HTERT RPE-1 (cell line): Measurements from ENCODE around the gene MEMO1.
"Not testable (repeated sequence)": the region's sequence is repeated elsewhere in the genome, so short reads cannot be mapped to it uniquely, and the experiment has no call there.

Experiments used
- in situ Hi-C: fragments of 300-500 bp; cut with MboI; formaldehyde crosslinking; loops from 4 replicates; pipeline ENCODE4 v1.14.3; 2020; ENCODE audit warnings: low sequenced_read_pairs

The MEMO1 gene

GRCh38 chr2:31919499-31919898 is 91.3 kb downstream of the MEMO1 start:
- in situ Hi-C loops, result no loop called here

GRCh38 chr2:31909661-31910060 is 101.1 kb downstream of the MEMO1 start:
- in situ Hi-C loops, result no loop called here

GRCh38 chr2:31907491-31907890 is 103.3 kb downstream of the MEMO1 start:
- in situ Hi-C loops, result not testable (repeated sequence)

- in situ Hi-C loops, result no loop called here
Measured at GRCh38 chr2:31903109-31903780, 107.6 kb downstream of the MEMO1 start.

GRCh38 chr2:31901900-31902299 is 108.9 kb downstream of the MEMO1 start:
- in situ Hi-C loops, result no loop called here

GRCh38 chr2:31900156-31900555 is 110.7 kb downstream of the MEMO1 start:
- in situ Hi-C loops, result not testable (repeated sequence)

GRCh38 chr2:31898346-31898745 is 112.5 kb downstream of the MEMO1 start:
- in situ Hi-C loops, result not testable (repeated sequence)

GRCh38 chr2:31897340-31897739 is 113.5 kb downstream of the MEMO1 start:
- in situ Hi-C loops, result not testable (repeated sequence)

GRCh38 chr2:31896293-31896692 is 114.5 kb downstream of the MEMO1 start:
- in situ Hi-C loops, result no loop called here

GRCh38 chr2:31894656-31895055 is 116.2 kb downstream of the MEMO1 start:
- in situ Hi-C loops, result no loop called here

- in situ Hi-C loops, result no loop called here
Measured at GRCh38 chr2:31893094-31893493, 117.7 kb downstream of the MEMO1 start.

- in situ Hi-C loops, result no loop called here
Measured at GRCh38 chr2:31889044-31889443, 121.8 kb downstream of the MEMO1 start.

- in situ Hi-C loops, result no loop called here
Measured at GRCh38 chr2:31888550-31888949, 122.3 kb downstream of the MEMO1 start.

- in situ Hi-C loops, result no loop called here
Measured at GRCh38 chr2:31886700-31887099, 124.1 kb downstream of the MEMO1 start.

GRCh38 chr2:31877008-31877407 is 133.8 kb downstream of the MEMO1 start:
- in situ Hi-C loops, result no loop called here

GRCh38 chr2:31874071-31874470 is 136.7 kb downstream of the MEMO1 start:
- in situ Hi-C loops, result no loop called here

GRCh38 chr2:31865215-31865614 is 145.6 kb downstream of the MEMO1 start:
- in situ Hi-C loops, result no loop called here

GRCh38 chr2:31863867-31864266 is 146.9 kb downstream of the MEMO1 start:
- in situ Hi-C loops, result no loop called here

- in situ Hi-C loops, result not testable (repeated sequence)
Measured at GRCh38 chr2:31863015-31863656, 147.7 kb downstream of the MEMO1 start.

GRCh38 chr2:31859959-31860358 is 150.8 kb downstream of the MEMO1 start:
- in situ Hi-C loops, result no loop called here

- in situ Hi-C loops, result no loop called here
Measured at GRCh38 chr2:31853521-31853920, 157.3 kb downstream of the MEMO1 start.

GRCh38 chr2:31842150-31842549 is 168.7 kb downstream of the MEMO1 start:
- in situ Hi-C loops, result not testable (repeated sequence)

GRCh38 chr2:31835450-31835849 is 175.4 kb downstream of the MEMO1 start:
- in situ Hi-C loops, result no loop called here
